Smooth muscle cell (in vitro differentiated cells): ENCODE results near the gene FOXL3. TPM values are rescaled to one million over a fixed set of nuclear protein-coding genes. Genes with fewer than 3 reads are reported as not detected.

Experiments used
- DNase-seq: peaks from one replicate; lab custom pipeline; 2025; ENCODE audit not compliant: unreplicated experiment; lab: John Stamatoyannopoulos, UW
- H2AFZ ChIP-seq: fragments of 200-600 bp; sonication (generic); 2 replicates; pipeline ENCODE4 v1.6.0; 2016; ENCODE audit warnings: antibody characterized with exemption, low read depth, mild to moderate bottlenecking
- H3F3A ChIP-seq: fragments of 200-600 bp; sonication (generic); 2 replicates; pipeline ENCODE4 v1.6.0; 2017; ENCODE audit warnings: antibody characterized with exemption, low read depth
- H3K27ac ChIP-seq: fragments of 200-600 bp; sonication (generic); 2 replicates; pipeline ENCODE4 v1.5.1; 2016; ENCODE audit warnings: low read depth, mild to moderate bottlenecking
- H3K27me3 ChIP-seq: fragments of 200-600 bp; sonication (generic); 2 replicates; pipeline ENCODE4 v1.6.1; 2016; ENCODE audit warnings: low read depth, mild to moderate bottlenecking
- H3K36me3 ChIP-seq: fragments of 200-600 bp; sonication (generic); 2 replicates; pipeline ENCODE4 v1.5.1; 2016; ENCODE audit warnings: low read depth
- H3K4me1 ChIP-seq: fragments of 200-600 bp; sonication (generic); 2 replicates; pipeline ENCODE4 v1.5.1; 2016; ENCODE audit warnings: low read depth
- H3K4me2 ChIP-seq: fragments of 200-600 bp; sonication (generic); 2 replicates; pipeline ENCODE4 v1.6.0; 2016; ENCODE audit warnings: mild to moderate bottlenecking
- H3K4me3 ChIP-seq: fragments of 200-600 bp; sonication (generic); 2 replicates; pipeline ENCODE4 v1.5.1; 2016; ENCODE audit warnings: mild to moderate bottlenecking
- H3K79me2 ChIP-seq: fragments of 200-600 bp; sonication (generic); 2 replicates; pipeline ENCODE4 v1.6.0; 2016; ENCODE audit warnings: low read depth, mild to moderate bottlenecking
- H3K9ac ChIP-seq: fragments of 200-600 bp; sonication (generic); 2 replicates; pipeline ENCODE4 v1.6.0; 2016; ENCODE audit warnings: low read depth
- H3K9me3 ChIP-seq: fragments of 200-600 bp; sonication (generic); replicated peaks from 2 replicates; pipeline ENCODE4 v1.5.1; 2016; ENCODE audit warnings: low read depth
- H4K20me1 ChIP-seq: fragments of 200-600 bp; sonication (generic); 2 replicates; pipeline ENCODE4 v1.6.0; 2016; ENCODE audit warnings: low read depth
- WGBS: methylation state at CpG from one replicate; pipeline ENCODE4 v1.1.7; 2016; ENCODE audit warnings: low lambda C conversion rate; 5-methylcytosine and 5-hydroxymethylcytosine counted together
- polyA plus RNA-seq: library from polyadenylated mRNA; unstranded; fragments of >200 nt; fragmentation: Nextera tagmentation; extraction: Ambion mirVana; gene quantifications from 2 replicates; pipeline ENCODE4 v1.2.1, GENCODE V29; 2016
- total RNA-seq: library from RNA; depleted of rRNA; stranded (reverse); fragments of >200 nt; gene quantifications from 2 replicates; pipeline ENCODE4 v1.2.3, GENCODE V29; 2014
- TF ChIP-seq, protein P1 (sequence below): fragments of 200-600 bp; sonication (generic); IDR thresholded peaks from 2 replicates; pipeline ENCODE4 v1.5.1; 2017; ENCODE audit warnings: borderline replicate concordance, mild to moderate bottlenecking, antibody characterized with exemption; ENCODE audit not compliant: insufficient read depth, poor library complexity, severe bottlenecking

The FOXL3 gene
- total and polyA plus RNA-seq, 2 experiments from 2014 or later: not detected

DNA sequence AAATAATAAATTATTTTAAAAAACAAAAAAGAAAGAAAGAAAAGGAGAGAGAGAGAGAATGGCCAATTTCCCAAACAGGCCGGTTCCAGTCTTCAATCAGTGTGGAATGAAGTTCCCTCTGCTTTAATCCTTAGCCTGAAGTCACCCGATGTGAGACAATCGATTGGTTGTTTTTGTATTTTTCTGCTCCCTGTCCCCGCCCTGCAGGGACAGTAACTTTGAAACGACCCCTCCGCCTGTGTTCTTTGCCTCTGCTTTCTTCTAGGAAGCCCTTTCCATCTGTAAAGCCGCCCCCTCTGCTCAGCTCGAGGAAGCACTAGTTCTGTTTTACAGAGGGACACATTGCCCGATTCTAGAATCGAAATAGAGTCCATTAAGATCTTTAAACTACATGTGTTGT is 33.4 kb downstream of the FOXL3 start:
- Histone ChIP-seq H3F3A (no peaks in the 10 kb centered on the region), H3K79me2 (no peaks in the 10 kb centered on the region), H3K36me3 (no peaks in the 10 kb centered on the region), H3K4me1 (no peaks in the 10 kb centered on the region), H3K9ac (no peak overlapping the region), H3K27ac (no peak overlapping the region), H3K27me3 (peaks cover 7% of the 10 kb centered on the region), H3K4me3 (no peak overlapping the region), H3K9me3 (no peaks in the 10 kb centered on the region), H3K4me2 (no peak overlapping the region), H4K20me1 (no peaks in the 10 kb centered on the region), H2AFZ (no peak overlapping the region)
- no peak for DNase-seq
- TF ChIP-seq, protein P1, sequence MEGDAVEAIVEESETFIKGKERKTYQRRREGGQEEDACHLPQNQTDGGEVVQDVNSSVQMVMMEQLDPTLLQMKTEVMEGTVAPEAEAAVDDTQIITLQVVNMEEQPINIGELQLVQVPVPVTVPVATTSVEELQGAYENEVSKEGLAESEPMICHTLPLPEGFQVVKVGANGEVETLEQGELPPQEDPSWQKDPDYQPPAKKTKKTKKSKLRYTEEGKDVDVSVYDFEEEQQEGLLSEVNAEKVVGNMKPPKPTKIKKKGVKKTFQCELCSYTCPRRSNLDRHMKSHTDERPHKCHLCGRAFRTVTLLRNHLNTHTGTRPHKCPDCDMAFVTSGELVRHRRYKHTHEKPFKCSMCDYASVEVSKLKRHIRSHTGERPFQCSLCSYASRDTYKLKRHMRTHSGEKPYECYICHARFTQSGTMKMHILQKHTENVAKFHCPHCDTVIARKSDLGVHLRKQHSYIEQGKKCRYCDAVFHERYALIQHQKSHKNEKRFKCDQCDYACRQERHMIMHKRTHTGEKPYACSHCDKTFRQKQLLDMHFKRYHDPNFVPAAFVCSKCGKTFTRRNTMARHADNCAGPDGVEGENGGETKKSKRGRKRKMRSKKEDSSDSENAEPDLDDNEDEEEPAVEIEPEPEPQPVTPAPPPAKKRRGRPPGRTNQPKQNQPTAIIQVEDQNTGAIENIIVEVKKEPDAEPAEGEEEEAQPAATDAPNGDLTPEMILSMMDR: no peak
- WGBS: 82% methylated on average over 10 of the region's 10 CpGs

DNA sequence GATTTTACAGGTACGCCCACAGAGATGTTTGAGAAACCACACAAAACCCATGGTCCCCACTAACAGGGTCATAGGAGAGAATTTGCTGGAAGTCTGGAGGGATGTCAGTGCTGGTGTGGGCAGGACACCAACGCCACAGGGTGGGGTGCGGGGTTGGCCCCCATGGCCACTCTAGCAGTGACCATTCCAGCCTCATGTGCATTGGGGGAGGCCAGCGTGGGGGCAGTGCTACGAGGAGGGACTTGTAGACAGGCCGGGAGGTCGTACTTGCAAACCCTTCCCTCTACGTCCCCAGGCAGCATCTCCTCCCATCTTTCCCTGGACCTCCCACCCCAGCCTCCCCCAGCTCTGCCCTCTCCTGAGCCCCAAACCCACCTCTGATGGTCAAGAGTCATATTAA is 34.0 kb downstream of the FOXL3 start:
- no peaks in the 10 kb centered on the region for H3F3A ChIP-seq
- no peak for DNase-seq
- no peak overlapping the region for H3K4me3 ChIP-seq
- no peaks in the 10 kb centered on the region for H3K9me3 ChIP-seq
- no peaks in the 10 kb centered on the region for H4K20me1 ChIP-seq
- H3K4me2 ChIP-seq: no peak overlapping the region
- TF ChIP-seq, protein P1: no peak
- no peak overlapping the region for H3K27ac ChIP-seq
- peaks cover 4% of the 10 kb centered on the region for H3K27me3 ChIP-seq
- whole genome bisulfite sequencing: 90% methylated on average over 8 of the region's 8 CpGs
- no peaks in the 10 kb centered on the region for H3K36me3 ChIP-seq
- H3K9ac ChIP-seq: no peak overlapping the region
- H3K79me2 ChIP-seq: no peaks in the 10 kb centered on the region
- no peaks in the 10 kb centered on the region for H3K4me1 ChIP-seq
- H2AFZ ChIP-seq: no peak overlapping the region

DNA sequence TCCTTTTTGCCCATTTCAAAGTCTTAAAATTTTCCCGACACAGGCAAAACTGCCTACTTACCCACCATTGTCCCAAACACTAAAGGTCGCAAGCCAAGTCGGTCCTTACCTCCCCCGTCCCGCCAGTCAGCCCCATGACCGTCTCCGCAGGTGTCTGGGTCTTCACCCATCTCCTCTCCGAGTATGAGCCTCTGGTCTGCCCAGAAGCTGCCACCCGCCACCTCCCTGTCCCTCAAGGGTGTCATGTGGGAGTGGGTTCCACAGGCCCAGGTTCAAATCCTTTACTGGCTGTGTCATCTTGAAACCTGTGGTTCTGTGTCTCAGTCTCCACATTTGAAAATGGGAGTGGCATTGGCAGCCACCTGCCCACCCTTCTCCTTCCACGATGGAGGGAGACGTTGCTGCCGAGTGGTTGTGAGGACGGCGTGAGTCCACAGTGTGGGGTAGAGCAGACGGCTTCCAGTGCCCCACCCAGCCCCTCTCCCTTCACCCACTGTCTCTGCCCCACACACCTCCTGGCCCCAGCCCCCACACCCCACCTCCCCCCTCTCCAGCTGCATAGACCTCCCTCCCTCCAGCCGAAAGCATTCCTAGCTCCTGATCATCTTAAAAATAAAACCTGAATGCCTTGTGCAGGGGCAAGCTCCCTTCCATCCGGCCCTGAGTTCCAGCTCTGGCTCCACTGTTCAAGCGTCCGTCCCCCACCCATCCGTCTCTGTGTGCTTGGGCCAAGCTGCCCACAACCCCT is 35.3 kb downstream of the FOXL3 start:
- no peak overlapping the region for H3K27ac ChIP-seq
- H3K4me1 ChIP-seq: no peaks in the 10 kb centered on the region
- WGBS: 99% methylated on average over 19 of the region's 20 CpGs
- no peak for DNase-seq
- H3K9me3 ChIP-seq: no peaks in the 10 kb centered on the region
- TF ChIP-seq, protein P1: no peak
- no peak overlapping the region for H3K4me3 ChIP-seq
- H2AFZ ChIP-seq: no peak overlapping the region
- H3K79me2 ChIP-seq: no peaks in the 10 kb centered on the region
- no peaks in the 10 kb centered on the region for H4K20me1 ChIP-seq
- no peaks in the 10 kb centered on the region for H3K36me3 ChIP-seq
- H3K9ac ChIP-seq: no peak overlapping the region
- no peaks in the 10 kb centered on the region for H3K27me3 ChIP-seq
- H3F3A ChIP-seq: no peaks in the 10 kb centered on the region
- H3K4me2 ChIP-seq: no peak overlapping the region

DNA sequence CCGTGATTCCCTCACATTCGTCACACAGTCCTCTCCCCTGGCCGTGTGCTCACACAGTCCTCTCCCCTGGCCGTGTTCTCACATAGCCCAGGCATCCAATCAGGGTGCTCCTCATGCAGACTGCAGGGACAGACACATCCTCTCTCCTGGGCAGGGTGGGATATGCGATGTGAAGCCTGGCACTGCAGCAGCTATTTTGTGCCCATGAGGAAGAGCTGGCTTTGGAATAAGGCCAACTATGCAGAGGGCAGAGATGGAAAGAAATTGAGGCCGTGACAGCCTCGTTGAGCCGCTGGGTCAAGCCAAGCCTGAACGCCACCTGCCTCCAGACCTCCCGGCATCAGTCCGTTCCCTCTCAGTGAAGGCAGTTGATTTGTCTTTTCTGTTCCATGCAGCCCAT is 35.8 kb downstream of the FOXL3 start:
- Histone ChIP-seq H4K20me1 (no peaks in the 10 kb centered on the region), H3K79me2 (no peaks in the 10 kb centered on the region), H3K27ac (no peak overlapping the region), H3K4me1 (no peaks in the 10 kb centered on the region), H3K36me3 (no peaks in the 10 kb centered on the region), H3K9me3 (no peaks in the 10 kb centered on the region), H2AFZ (no peak overlapping the region), H3F3A (no peaks in the 10 kb centered on the region), H3K4me3 (no peak overlapping the region), H3K9ac (no peak overlapping the region), H3K4me2 (no peak overlapping the region), H3K27me3 (no peaks in the 10 kb centered on the region)
- 93% methylated on average over 11 of the region's 11 CpGs for WGBS
- TF ChIP-seq, protein P1: no peak
- DNase-seq: no peak
